PC-9 (cell line): ENCODE data around the gene PAGE3. TPM values are rescaled to one million over a fixed set of nuclear protein-coding genes. Genes with fewer than 3 reads are reported as not detected.

Experiments
- Bru-seq: library from RNA; stranded (reverse); fragments of 400-500 nt; gene quantifications from one replicate; lab custom pipeline; 2021; lab: Mats Ljungman, UMichigan
- BruChase-seq, 2 experiments: library from RNA; stranded (reverse); fragments of 400-500 nt; gene quantifications; one replicate each; lab custom pipeline; 2021; lab: Mats Ljungman, UMichigan
- BruUV-seq: library from RNA; stranded (reverse); fragments of 400-500 nt; replicated peaks from 2 replicates; lab custom pipeline; 2021; lab: Mats Ljungman, UMichigan
- CTCF ChIA-PET: fragments of 300-600 bp; sonication (Branson Sonifier 250); formaldehyde crosslinking; loops from one replicate; lab custom pipeline; 2022; ENCODE audit warnings: antibody characterized with exemption; lab: Charles Lee
- POLR2A ChIA-PET: fragments of 300-600 bp; sonication (Branson Sonifier 250); formaldehyde crosslinking; loops from one replicate; lab custom pipeline; 2022; ENCODE audit warnings: antibody characterized with exemption; ENCODE audit not compliant: unreplicated experiment; lab: Charles Lee
- DNase-seq, 2 experiments: peaks; one replicate each; pipeline versions ENCODE4 v3.0.0 to v3.0.0-alpha.2; 2015 to 2022; ENCODE audit warnings: mixed read lengths in 1 of 2
- H2AFZ ChIP-seq: fragments of 200-600 bp; sonication (generic); 2 replicates; pipeline ENCODE4 v1.8.1; 2017; ENCODE audit warnings: antibody characterized with exemption
- H3F3A ChIP-seq: fragments of 200-600 bp; sonication (generic); 2 replicates; pipeline ENCODE4 v1.8.1; 2017; ENCODE audit warnings: antibody characterized with exemption, mild to moderate bottlenecking, low read depth; ENCODE audit not compliant: insufficient read depth
- H3K27ac ChIP-seq: fragments of 200-600 bp; sonication (generic); 2 replicates; pipeline ENCODE4 v1.6.1; 2016; ENCODE audit warnings: mixed run types
- H3K27me3 ChIP-seq: fragments of 200-600 bp; sonication (generic); 2 replicates; pipeline ENCODE4 v1.6.1; 2016; ENCODE audit warnings: low read depth, mixed run types; ENCODE audit not compliant: insufficient read depth
- H3K36me3 ChIP-seq: fragments of 200-600 bp; sonication (generic); 2 replicates; pipeline ENCODE4 v1.6.1; 2016; ENCODE audit warnings: low read depth, mixed run types
- H3K4me1 ChIP-seq: fragments of 200-600 bp; sonication (generic); replicated peaks from 2 replicates; pipeline ENCODE4 v1.6.1; 2016; ENCODE audit warnings: mixed run types; ENCODE audit not compliant: insufficient read depth
- H3K4me2 ChIP-seq: fragments of 200-600 bp; sonication (generic); 2 replicates; pipeline ENCODE4 v1.6.1; 2017; ENCODE audit warnings: mixed run types
- H3K4me3 ChIP-seq: fragments of 200-600 bp; sonication (generic); 2 replicates; pipeline ENCODE4 v1.6.1; 2016; ENCODE audit warnings: mixed run types
- H3K79me2 ChIP-seq: fragments of 200-600 bp; sonication (generic); 2 replicates; pipeline ENCODE4 v1.6.1; 2017; ENCODE audit warnings: low read depth, mixed run types
- H3K9me2 ChIP-seq: fragments of 200-600 bp; sonication (generic); 2 replicates; pipeline ENCODE4 v1.8.1; 2017; ENCODE audit warnings: mild to moderate bottlenecking; ENCODE audit not compliant: insufficient read depth
- H3K9me3 ChIP-seq: fragments of 200-600 bp; sonication (generic); 2 replicates; pipeline ENCODE4 v1.8.1; 2016; ENCODE audit warnings: low read depth; ENCODE audit not compliant: insufficient read depth
- H4K20me1 ChIP-seq: fragments of 200-600 bp; sonication (generic); 2 replicates; pipeline ENCODE4 v1.8.1; 2017; ENCODE audit not compliant: insufficient read depth
- EZH2 ChIP-seq: fragments of 200-600 bp; sonication (generic); IDR thresholded peaks from 2 replicates; pipeline ENCODE4 v1.8.0; 2017; ENCODE audit warnings: antibody characterized with exemption, low read depth
- intact Hi-C: fragments of 100-400 bp; cut with micrococcal nuclease; formaldehyde crosslinking; loops from one replicate; pipeline ENCODE4 v1.10.0; 2022; ENCODE audit not compliant: unreplicated experiment
- long read RNA-seq: library from polyadenylated mRNA; stranded (forward); transcript quantifications from one replicate; pipeline ENCODE4 v2.0.0, GENCODE V29; 2022
- total RNA-seq: library from RNA; stranded (reverse); gene quantifications from 2 replicates; pipeline ENCODE4 v1.2.3, GENCODE V29; 2021
- TF ChIP-seq, protein P1 (sequence below): fragments of 200-600 bp; sonication (generic); conservative IDR thresholded peaks from 2 replicates; pipeline ENCODE4 v1.6.1; 2017; ENCODE audit warnings: mixed run types, antibody characterized with exemption, mild to moderate bottlenecking, moderate library complexity

PAGE3 gene, protein sequence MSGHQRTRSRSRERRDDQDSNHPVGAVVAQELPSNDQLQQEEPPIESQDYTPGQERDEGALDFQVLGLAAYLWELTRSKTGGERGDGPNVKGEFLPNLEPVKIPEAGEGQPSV
- total RNA-seq (not detected in 2 replicates), Bru-seq, nascent RNA (not detected), BruChase-seq, experiment 1, labeled RNA remaining after a 2-hour chase (not detected), BruChase-seq, experiment 2, labeled RNA remaining after a 6-hour chase (not detected)
- long read RNA-seq: 0 reads

- BruUV-seq: no TSS peak
- ChIA-PET POLR2A (no interaction called here), CTCF (no interaction called here)
- no peaks in the 10 kb centered on the region for H3F3A ChIP-seq
- no peak within 1 kb of the TSS for H3K4me2 ChIP-seq
- TF ChIP-seq, protein P1, sequence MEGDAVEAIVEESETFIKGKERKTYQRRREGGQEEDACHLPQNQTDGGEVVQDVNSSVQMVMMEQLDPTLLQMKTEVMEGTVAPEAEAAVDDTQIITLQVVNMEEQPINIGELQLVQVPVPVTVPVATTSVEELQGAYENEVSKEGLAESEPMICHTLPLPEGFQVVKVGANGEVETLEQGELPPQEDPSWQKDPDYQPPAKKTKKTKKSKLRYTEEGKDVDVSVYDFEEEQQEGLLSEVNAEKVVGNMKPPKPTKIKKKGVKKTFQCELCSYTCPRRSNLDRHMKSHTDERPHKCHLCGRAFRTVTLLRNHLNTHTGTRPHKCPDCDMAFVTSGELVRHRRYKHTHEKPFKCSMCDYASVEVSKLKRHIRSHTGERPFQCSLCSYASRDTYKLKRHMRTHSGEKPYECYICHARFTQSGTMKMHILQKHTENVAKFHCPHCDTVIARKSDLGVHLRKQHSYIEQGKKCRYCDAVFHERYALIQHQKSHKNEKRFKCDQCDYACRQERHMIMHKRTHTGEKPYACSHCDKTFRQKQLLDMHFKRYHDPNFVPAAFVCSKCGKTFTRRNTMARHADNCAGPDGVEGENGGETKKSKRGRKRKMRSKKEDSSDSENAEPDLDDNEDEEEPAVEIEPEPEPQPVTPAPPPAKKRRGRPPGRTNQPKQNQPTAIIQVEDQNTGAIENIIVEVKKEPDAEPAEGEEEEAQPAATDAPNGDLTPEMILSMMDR: no peak
- TF ChIP-seq EZH2: no peak
- peaks cover 5% of the 10 kb centered on the region; the same call in 1 of the 2 replicates for H3K27me3 ChIP-seq
- H3K4me1 ChIP-seq: no peaks in the 10 kb centered on the region
- no peaks in the 10 kb centered on the region for H4K20me1 ChIP-seq
- no peak within 1 kb of the TSS for H3K4me3 ChIP-seq
- H3K27ac ChIP-seq: no peak within 1 kb of the TSS
- H3K79me2 ChIP-seq: no peaks in the 10 kb centered on the region
- H3K9me2 ChIP-seq: no peaks in the 10 kb centered on the region
- no peaks in the 10 kb centered on the region for H3K9me3 ChIP-seq
- no peaks in the 10 kb centered on the region for H3K36me3 ChIP-seq
- no peak for DNase-seq
- no peak within 1 kb of the TSS for H2AFZ ChIP-seq
- intact Hi-C loops: no loop called here
These were observed at the start of gene PAGE3 for GRCh38 chrX:55264816-55265215. TSS of gene PAGE3 (minus strand) at chrX:55264916. CDS start at chrX:55263903, 1,013 bp downstream.

GRCh38 chrX:55312655-55313054 is 47.9 kb upstream of the PAGE3 start:
- CTCF ChIA-PET: no interaction called here
- intact Hi-C loops: no loop called here

GRCh38 chrX:55290963-55291362 is 26.2 kb upstream of the PAGE3 start:
- H3K9me3 ChIP-seq: no peaks in the 10 kb centered on the region

More at GRCh38 chrX:55312655-55313054, 47.9 kb upstream of the PAGE3 start:
- H2AFZ ChIP-seq: no peak overlapping the region
- DNase-seq: no peak
- H3K27me3 ChIP-seq: no peaks in the 10 kb centered on the region
- TF ChIP-seq, protein P1: no peak
- no peak for TF ChIP-seq EZH2
- no peak overlapping the region for H3K4me3 ChIP-seq
- POLR2A ChIA-PET: no interaction called here
- no peaks in the 10 kb centered on the region for H3K36me3 ChIP-seq
- no peak overlapping the region for H3K4me2 ChIP-seq
- H3K9me2 ChIP-seq: no peaks in the 10 kb centered on the region
- no TSS peak for BruUV-seq
- no peaks in the 10 kb centered on the region for H3K79me2 ChIP-seq
- H4K20me1 ChIP-seq: no peaks in the 10 kb centered on the region
- no peaks in the 10 kb centered on the region for H3K9me3 ChIP-seq
- H3F3A ChIP-seq: no peaks in the 10 kb centered on the region
- no peak overlapping the region for H3K27ac ChIP-seq
- no peaks in the 10 kb centered on the region for H3K4me1 ChIP-seq

More at GRCh38 chrX:55290963-55291362, 26.2 kb upstream of the PAGE3 start:
- Histone ChIP-seq H3K4me2 (no peak overlapping the region), H3K27me3 (no peaks in the 10 kb centered on the region), H3K4me1 (no peaks in the 10 kb centered on the region), H3K9me2 (no peaks in the 10 kb centered on the region), H3K27ac (no peak overlapping the region), H4K20me1 (no peaks in the 10 kb centered on the region), H2AFZ (no peak overlapping the region), H3K4me3 (no peak overlapping the region), H3K36me3 (no peaks in the 10 kb centered on the region), H3K79me2 (no peaks in the 10 kb centered on the region), H3F3A (no peaks in the 10 kb centered on the region)
- DNase-seq: no peak
- intact Hi-C loops: no loop called here
- TF ChIP-seq, protein P1: no peak
- no peak for TF ChIP-seq EZH2
- CTCF ChIA-PET: no interaction called here
- BruUV-seq: no TSS peak
- POLR2A ChIA-PET: no interaction called here
